Measurements from ENCODE around the gene SOX8. TPM values are rescaled to one million over a fixed set of nuclear protein-coding genes. Genes with fewer than 3 reads are reported as not detected.
"Not testable (repeated sequence)": the region's sequence is repeated elsewhere in the genome, so short reads cannot be mapped to it uniquely, and the experiment has no call there.

The SOX8 gene
- total RNA-seq, 1 experiment from 2014 or later, result 0.14 TPM

GRCh38 chr16:953818-954217 lies 27.8 kb upstream of the SOX8 start:
- DNase-seq (ENCODE audit: low spot score), result not testable (repeated sequence)

- DNase-seq (ENCODE audit: low spot score), result not testable (repeated sequence)
Measured at GRCh38 chr16:955766-956165, 25.8 kb upstream of the SOX8 start.

DNA sequence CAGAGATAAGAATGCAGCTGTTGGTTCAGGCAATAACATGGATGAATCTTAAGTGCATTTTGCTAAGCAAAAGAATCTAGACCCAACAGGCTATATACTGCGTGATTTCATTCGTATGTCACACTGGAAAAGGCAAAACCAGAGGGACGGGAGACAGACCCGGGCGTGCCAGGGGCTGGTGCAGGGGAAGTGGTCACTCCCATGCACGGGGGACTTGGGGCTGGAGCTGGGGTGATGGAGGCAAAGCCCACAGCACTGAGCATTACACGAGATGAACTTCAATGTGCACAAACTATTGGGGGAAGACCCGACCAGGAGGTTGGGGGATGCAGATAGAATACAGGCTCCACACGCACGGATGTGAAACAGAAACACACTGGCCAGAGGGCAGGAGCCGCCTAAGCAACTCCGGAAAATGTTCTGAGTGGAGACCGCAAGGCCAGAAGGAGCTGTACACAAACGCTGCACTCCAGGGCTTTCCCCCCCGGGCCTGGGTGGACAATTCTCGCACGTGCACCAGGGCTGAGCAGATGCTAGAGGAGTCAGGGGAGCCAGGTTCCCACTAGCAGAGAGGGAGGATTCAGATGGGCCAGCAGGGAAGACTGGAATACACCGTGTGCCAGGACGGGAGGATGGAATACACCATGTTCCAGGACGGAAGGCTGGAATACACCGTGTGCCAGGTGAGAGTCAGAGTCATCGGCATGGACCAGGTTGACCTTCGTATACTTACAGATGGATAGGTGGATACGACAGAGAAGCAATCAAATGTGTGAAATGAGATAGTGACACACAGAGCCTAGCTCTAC lies 22.1 kb upstream of the SOX8 start:
- no peak for DNase-seq (ENCODE audit: low spot score)

- DNase-seq (ENCODE audit: low spot score), result no peak
Measured at GRCh38 chr16:962366-962765, 19.2 kb upstream of the SOX8 start.

GRCh38 chr16:962901-963814 lies 18.4 kb upstream of the SOX8 start:
- DNase-seq (ENCODE audit: low spot score), result no peak

GRCh38 chr16:963913-964312 lies 17.7 kb upstream of the SOX8 start:
- DNase-seq (ENCODE audit: low spot score), result no peak

DNA sequence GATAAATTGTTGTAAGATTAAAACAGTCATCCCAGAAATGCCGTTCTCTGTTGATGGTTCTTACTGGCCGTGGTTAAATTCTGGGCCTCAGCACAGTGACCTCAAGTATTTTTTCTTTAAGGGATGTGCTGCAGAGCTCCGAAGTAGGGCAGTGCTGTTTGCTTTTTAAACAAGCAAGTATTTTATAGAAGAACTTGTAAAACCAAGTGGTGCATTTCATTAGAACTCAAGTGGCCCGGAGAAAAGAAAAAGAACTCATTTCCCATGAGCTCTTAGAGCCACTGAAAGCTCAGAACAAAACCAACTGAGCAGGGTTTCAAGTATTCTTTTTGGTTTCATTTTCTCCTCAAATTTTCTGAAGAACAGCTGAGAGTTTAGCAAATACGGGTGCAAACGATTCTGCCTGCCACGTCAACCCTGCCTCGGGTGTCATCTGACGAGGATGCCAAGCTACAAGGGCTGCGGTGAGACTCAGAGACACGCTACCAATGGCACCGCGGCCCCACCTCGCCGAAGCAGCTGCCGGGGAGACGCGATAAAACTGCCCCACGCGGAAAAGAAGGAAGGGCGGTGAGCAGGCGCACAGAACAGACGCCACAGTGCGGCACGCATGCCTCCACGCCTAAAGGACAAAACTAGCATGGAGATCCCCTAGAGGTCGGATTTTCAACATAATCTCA lies 17.1 kb upstream of the SOX8 start:
- peak; percentile 49 for DNase-seq (ENCODE audit: low spot score)

DNA sequence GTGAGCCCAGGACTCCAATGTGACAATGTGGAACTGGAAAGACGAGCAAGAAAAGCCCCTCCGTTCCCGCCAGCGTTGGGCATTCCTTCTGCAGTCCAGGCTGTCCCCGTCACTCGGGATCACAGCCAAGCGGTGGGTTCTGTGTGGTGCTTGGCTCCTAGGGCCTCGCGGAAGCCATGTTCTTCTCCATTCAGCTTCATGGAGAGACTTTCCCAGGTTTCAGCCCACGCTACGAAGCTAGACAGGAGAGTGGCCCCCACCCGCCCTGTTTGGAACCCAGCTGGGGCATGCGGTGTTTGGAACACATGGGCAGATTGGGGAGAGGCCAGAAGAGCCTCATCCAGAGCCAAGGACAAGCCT lies 16.6 kb upstream of the SOX8 start:
- no peak for DNase-seq (ENCODE audit: low spot score)

- no peak for DNase-seq (ENCODE audit: low spot score)
Measured at GRCh38 chr16:965487-965886, 16.1 kb upstream of the SOX8 start.

GRCh38 chr16:966035-966434 lies 15.5 kb upstream of the SOX8 start:
- no peak for DNase-seq (ENCODE audit: low spot score)

DNA sequence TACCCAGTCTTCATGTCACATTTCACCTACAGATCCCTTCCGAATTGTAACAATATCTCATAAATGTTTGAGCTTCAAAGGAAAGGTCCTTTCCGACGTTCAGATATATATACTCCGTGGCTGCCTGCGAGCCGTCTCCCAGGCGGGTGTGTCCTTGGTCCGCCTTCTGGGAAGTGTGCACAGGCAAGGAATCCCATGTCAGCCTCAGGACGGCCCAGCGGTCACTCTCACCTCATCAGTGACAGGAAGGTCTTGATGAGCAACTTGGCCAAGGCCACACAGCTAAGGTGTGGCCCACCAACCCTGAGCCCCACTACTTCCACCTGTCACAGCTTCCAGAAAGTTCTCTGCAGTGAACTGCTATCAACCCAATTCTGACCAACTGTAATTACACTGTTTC lies 15.1 kb upstream of the SOX8 start:
- no peak for DNase-seq (ENCODE audit: low spot score)

DNA sequence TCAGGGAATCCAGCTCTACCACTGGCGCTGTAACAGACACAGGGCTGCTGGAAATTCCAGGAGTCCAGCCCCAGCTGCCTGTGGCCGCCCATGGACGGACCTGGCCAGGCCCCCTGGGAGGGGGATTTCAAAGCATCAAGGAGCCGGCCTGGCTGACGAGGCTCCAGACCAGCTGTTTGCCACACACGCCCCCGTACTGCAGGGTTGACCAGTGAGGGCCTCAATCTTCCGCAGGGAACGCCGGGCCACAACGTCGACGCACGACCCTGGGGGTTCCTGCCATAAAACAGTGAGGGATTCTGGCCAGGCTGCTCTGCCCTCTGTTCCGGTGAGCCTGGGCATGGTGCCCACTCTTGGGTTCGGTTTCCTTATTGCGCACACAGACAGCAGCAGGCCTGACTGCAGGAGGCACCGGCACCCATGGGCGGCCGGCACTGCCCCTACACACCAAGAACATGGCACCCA lies 14.5 kb upstream of the SOX8 start:
- DNase-seq (ENCODE audit: low spot score), result no peak

DNA sequence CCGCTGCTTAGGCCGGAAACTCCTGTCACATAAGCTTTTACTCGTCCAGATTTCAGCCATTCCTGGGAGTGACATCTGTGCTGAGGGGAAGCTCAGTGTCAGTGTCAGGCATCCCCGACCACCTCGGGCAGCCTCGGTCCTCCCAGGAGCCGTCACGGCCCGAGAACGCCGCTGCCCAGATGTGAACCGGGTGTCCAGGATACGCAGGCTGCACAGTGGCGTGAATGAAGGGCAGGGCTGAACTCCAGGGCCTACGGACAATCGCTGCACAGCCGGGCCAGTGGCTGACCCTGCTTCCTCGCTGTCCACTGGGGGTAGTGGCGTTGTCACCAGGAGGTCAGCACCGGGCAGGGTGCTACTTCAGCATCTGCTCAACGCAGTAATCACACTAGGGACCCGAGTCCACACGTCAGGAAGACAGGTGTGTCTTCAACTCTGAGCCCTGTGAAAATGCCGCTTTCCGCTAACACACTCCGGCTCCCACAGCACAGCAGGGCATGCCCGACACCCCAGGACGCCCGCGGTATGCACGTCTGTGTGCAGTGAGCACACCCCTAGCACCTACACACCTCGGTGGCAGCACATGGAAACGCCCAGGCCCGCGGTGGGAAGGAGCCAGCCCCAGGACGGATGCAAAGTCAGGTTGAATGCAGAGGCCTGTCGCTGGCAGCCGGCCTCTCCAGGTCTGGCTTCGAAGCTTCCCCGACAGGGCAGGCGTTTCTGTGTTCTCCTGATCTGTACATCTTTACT lies 13.8 kb upstream of the SOX8 start:
- DNase-seq (ENCODE audit: low spot score), result no peak

- no peak for DNase-seq (ENCODE audit: low spot score)
Measured at GRCh38 chr16:968620-969019, 12.9 kb upstream of the SOX8 start.

- DNase-seq (ENCODE audit: low spot score), result no peak
Measured at GRCh38 chr16:969508-970385, 11.8 kb upstream of the SOX8 start.

DNA sequence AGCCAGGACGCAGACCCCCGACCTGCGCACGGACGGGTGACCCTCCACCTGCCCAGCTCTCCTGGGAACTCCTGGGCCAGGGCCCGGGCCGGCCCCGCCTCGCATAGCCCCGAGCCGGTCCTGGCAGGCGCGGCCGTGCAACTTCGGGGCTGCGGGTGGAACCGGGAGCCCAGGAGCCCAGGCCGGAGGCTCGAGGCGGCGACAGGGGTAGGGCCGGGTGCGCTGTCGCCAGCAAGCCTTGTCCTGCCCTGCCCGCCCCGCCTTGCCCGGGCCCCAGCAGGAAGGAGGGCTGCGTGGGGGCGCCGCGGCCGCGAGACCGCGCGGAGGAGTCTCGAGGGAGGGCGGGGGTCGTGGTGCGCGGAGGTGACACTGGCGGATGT lies 11.2 kb upstream of the SOX8 start:
- no peak for DNase-seq (ENCODE audit: low spot score)

GRCh38 chr16:970766-971581 lies 10.6 kb upstream of the SOX8 start, which contains the start of gene LMF1:
LMF1 (minus strand) TSS chr16:970984; CDS start chr16:970980, 4 bp downstream.
- peak; percentile 79 for DNase-seq (ENCODE audit: low spot score)

- DNase-seq (ENCODE audit: low spot score), result no peak
Measured at GRCh38 chr16:971582-971905, 10.0 kb upstream of the SOX8 start.

- no peak for DNase-seq (ENCODE audit: low spot score)
Measured at GRCh38 chr16:971981-972315, 9.6 kb upstream of the SOX8 start.

All from A172 (cell line).